GM12878 (cell line): Measurements from ENCODE around the gene SPATA45.

Experiments used
- ATF3 ChIP-seq: IDR thresholded peaks from 2 replicates; pipeline ENCODE4 v1.6.1; 2011; ENCODE audit warnings: low read depth, mild to moderate bottlenecking, low read length, moderate library complexity, borderline replicate concordance; ENCODE audit errors: extremely low read depth
- BACH1 ChIP-seq: fragments of 450-650 bp; IDR thresholded peaks from 2 replicates; pipeline ENCODE4 v1.6.1; 2017; ENCODE audit warnings: mild to moderate bottlenecking, borderline replicate concordance
- CEBPZ ChIP-seq: fragments of 150-350 bp; IDR thresholded peaks from 2 replicates; pipeline ENCODE4 v1.6.1; 2016; ENCODE audit warnings: low read depth, low read length
- E2F4 ChIP-seq: IDR thresholded peaks from 2 replicates; pipeline ENCODE4 v1.6.1; 2012; ENCODE audit warnings: low read depth, low read length, improper control_type of control experiment
- NFYA ChIP-seq: IDR thresholded peaks from 2 replicates; pipeline ENCODE4 v1.6.1; 2011; ENCODE audit warnings: low read depth, mild to moderate bottlenecking, low read length, improper control_type of control experiment, borderline replicate concordance
- PBX3 ChIP-seq: IDR thresholded peaks from 2 replicates; pipeline ENCODE4 v1.6.1; 2011; ENCODE audit warnings: mild to moderate bottlenecking, low read depth, low read length, moderate library complexity; ENCODE audit not compliant: insufficient replicate concordance
- POLR2A ChIP-seq: IDR thresholded peaks from 2 replicates; pipeline ENCODE4 v1.6.1; 2011; ENCODE audit warnings: low read depth, mild to moderate bottlenecking, low read length

GRCh38 chr1:212805767-212806166 lies 41.7 kb downstream of the SPATA45 start:
- TF ChIP-seq ATF3: no peak
- TF ChIP-seq CEBPZ: no peak
- TF ChIP-seq BACH1: no peak
- no peak for TF ChIP-seq NFYA
- TF ChIP-seq POLR2A: no peak
- no peak for TF ChIP-seq PBX3
- TF ChIP-seq E2F4: no peak
